ENCODE results near the gene AGL.
"Not testable (repeated sequence)": the region's sequence is repeated elsewhere in the genome, so short reads cannot be mapped to it uniquely, and the experiment has no call there.

DNA sequence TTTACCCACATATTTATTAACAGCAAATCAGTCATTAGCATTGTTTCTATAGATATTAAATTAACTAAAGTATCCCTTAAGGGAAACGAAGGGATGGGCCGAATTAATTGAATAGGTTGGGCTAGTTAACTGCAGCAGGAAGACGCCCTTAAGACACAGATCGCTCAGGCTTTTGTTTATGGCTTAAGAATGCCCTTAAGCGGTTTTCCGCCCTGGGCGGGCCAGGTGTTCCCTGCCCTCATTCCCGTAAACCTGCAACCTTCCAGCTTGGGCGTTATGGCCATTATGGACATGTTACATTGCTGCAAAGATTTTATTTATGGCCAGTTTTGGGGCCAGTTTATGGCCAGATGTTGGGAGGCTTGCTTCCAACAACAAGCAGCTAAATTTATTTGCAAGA is 5.0 kb upstream of the AGL start:
- TF ChIP-seq, protein P1, sequence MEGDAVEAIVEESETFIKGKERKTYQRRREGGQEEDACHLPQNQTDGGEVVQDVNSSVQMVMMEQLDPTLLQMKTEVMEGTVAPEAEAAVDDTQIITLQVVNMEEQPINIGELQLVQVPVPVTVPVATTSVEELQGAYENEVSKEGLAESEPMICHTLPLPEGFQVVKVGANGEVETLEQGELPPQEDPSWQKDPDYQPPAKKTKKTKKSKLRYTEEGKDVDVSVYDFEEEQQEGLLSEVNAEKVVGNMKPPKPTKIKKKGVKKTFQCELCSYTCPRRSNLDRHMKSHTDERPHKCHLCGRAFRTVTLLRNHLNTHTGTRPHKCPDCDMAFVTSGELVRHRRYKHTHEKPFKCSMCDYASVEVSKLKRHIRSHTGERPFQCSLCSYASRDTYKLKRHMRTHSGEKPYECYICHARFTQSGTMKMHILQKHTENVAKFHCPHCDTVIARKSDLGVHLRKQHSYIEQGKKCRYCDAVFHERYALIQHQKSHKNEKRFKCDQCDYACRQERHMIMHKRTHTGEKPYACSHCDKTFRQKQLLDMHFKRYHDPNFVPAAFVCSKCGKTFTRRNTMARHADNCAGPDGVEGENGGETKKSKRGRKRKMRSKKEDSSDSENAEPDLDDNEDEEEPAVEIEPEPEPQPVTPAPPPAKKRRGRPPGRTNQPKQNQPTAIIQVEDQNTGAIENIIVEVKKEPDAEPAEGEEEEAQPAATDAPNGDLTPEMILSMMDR (conservative IDR thresholded peaks at IDR 0.05; ENCODE audit: low read depth, low read length), result not testable (repeated sequence)
- TF ChIP-seq POLR2A (IDR thresholded peaks at IDR 0.05; ENCODE audit: low read depth, low read length); ELK1 (IDR thresholded peaks at IDR 0.05; ENCODE audit: borderline replicate concordance, low read depth, low read length); CHD1 (IDR thresholded peaks at IDR 0.05; ENCODE audit: low read depth, low read length); SMC3 (IDR thresholded peaks at IDR 0.05; ENCODE audit: low read depth, low read length); MAZ (IDR thresholded peaks at IDR 0.05; ENCODE audit: borderline replicate concordance, low read depth, low read length); RCOR1 (IDR thresholded peaks at IDR 0.05; ENCODE audit: insufficient replicate concordance, low read length); CEBPB (IDR thresholded peaks at IDR 0.05; ENCODE audit: low read depth, low read length); FOS (IDR thresholded peaks at IDR 0.05; ENCODE audit: low read depth, low read length); RAD21 (IDR thresholded peaks at IDR 0.05; ENCODE audit: low read length); MAFK (IDR thresholded peaks at IDR 0.05; ENCODE audit: low read depth, low read length); RFX5 (IDR thresholded peaks at IDR 0.05; ENCODE audit: low read depth, low read length): not testable (repeated sequence)
- TF ChIP-seq, protein P2, sequence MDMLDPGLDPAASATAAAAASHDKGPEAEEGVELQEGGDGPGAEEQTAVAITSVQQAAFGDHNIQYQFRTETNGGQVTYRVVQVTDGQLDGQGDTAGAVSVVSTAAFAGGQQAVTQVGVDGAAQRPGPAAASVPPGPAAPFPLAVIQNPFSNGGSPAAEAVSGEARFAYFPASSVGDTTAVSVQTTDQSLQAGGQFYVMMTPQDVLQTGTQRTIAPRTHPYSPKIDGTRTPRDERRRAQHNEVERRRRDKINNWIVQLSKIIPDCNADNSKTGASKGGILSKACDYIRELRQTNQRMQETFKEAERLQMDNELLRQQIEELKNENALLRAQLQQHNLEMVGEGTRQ (IDR thresholded peaks at IDR 0.05; ENCODE audit: low read depth, low read length), result not testable (repeated sequence)

Data from IMR-90 (cell line).